ENCODE data around the gene TP53AIP1. TPM values are rescaled to one million over a fixed set of nuclear protein-coding genes. Genes with fewer than 3 reads are reported as not detected.

TP53AIP1 gene
- total RNA-seq, 3 donors from 2014 or later (not counting 1 experiment from before 2014, with no cell fraction given) = not detected

DNA sequence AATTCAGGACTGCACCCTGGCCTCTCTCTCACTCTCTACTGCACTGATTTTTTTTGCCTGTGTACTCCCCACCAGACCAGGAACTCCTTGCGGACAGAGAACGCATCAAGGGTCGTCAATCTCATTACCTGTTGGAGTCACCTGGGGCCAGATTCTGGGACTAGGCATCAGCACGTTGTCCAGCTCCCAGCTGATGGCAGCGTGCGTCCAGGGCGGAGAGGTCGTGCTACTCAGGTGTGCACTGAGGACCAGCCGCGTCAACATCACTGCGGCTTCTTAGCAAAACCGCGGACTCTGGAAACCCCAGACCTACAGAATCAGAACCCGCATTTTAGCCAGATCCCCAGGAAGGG, 38.4 kb downstream of the TP53AIP1 start:
- 70% methylated on average over 14 of the region's 14 CpGs for WGBS (ENCODE audit: insufficient coverage)
- Mint-ChIP-seq H3K27me3 (ENCODE audit: low read depth in 2 of 2) (peaks cover 56 to 78% of the 10 kb centered on the region in 2 donors), H3K4me3 (peak overlapping the region; percentile 36), H3K4me1 (peaks cover 8 to 27% of the 10 kb centered on the region in 2 donors), H3K27ac (no peak overlapping the region), H3K36me3 (no peaks in the 10 kb centered on the region), H3K9me3 (no peaks in the 10 kb centered on the region)
- peaks cover 31% of the 10 kb centered on the region for H3K4me1 ChIP-seq (ENCODE audit: control insufficient read depth, insufficient read depth, low read length)
- DNase-seq (no peak), ATAC-seq (no peak)
- TF ChIP-seq, protein P1, sequence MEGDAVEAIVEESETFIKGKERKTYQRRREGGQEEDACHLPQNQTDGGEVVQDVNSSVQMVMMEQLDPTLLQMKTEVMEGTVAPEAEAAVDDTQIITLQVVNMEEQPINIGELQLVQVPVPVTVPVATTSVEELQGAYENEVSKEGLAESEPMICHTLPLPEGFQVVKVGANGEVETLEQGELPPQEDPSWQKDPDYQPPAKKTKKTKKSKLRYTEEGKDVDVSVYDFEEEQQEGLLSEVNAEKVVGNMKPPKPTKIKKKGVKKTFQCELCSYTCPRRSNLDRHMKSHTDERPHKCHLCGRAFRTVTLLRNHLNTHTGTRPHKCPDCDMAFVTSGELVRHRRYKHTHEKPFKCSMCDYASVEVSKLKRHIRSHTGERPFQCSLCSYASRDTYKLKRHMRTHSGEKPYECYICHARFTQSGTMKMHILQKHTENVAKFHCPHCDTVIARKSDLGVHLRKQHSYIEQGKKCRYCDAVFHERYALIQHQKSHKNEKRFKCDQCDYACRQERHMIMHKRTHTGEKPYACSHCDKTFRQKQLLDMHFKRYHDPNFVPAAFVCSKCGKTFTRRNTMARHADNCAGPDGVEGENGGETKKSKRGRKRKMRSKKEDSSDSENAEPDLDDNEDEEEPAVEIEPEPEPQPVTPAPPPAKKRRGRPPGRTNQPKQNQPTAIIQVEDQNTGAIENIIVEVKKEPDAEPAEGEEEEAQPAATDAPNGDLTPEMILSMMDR (IDR thresholded peaks at IDR 0.05) = no peak
- H3K36me3 ChIP-seq (ENCODE audit: control insufficient read depth, insufficient read depth, low read length) = no peaks in the 10 kb centered on the region
- no peak overlapping the region for H3K4me3 ChIP-seq (ENCODE audit: low read length)
- H3K9me3 ChIP-seq (ENCODE audit: control insufficient read depth, insufficient read depth, low read length) = no peaks in the 10 kb centered on the region
- H3K27me3 ChIP-seq (ENCODE audit: control insufficient read depth, insufficient read depth, low read length) = peaks cover 30% of the 10 kb centered on the region
- H3K27ac ChIP-seq (ENCODE audit: low read length) = no peak overlapping the region
- intact Hi-C loops (cut with micrococcal nuclease) = no loop called here

DNA sequence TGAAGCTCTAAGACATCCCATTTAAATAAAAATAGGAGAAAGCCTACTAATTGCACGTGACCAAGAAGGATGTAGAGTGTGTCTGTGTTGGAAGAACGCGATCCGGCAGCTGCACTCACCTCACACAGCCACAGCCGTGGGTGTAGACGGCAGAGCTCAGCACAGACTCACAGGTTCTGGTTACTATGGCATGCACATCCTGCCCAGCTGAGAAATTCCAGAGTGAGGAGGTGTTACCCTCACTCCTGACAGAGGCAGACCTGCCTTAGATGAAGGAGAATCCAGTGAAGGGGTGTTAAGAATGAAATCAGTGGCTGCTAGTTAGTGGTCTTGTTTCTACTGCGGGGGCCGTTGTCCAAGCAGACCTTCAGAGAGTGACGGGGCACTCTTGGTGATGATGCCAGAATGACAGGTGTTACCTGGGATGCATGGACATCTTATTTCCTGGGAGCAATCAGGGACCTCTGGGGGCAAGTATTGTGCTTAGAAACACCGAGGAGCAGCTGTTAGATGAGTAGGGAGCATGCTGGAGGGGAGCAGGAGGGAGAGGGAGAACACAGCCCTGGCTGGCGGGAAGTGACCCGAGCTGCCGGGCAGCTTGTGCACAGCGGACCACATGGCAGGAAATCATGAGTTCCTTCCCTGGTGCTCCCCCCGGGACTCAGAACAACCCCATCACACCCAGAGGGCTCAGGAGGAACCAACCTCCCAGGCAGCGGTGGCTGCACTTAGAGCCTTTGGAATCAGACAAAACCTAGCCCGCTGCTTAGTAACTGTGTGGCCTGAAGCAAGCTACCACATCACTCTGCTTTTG, 39.2 kb downstream of the TP53AIP1 start:
- Mint-ChIP-seq H3K9me3 (no peaks in the 10 kb centered on the region), H3K4me3 (peak overlapping the region; percentile 36), H3K4me1 (peaks cover 8 to 27% of the 10 kb centered on the region in 2 donors), H3K27me3 (ENCODE audit: low read depth in 2 of 2) (peaks cover 58 to 78% of the 10 kb centered on the region in 2 donors), H3K27ac (no peak overlapping the region), H3K36me3 (no peaks in the 10 kb centered on the region)
- DNase-seq (no peak), ATAC-seq (no peak)
- no peak overlapping the region for H3K4me3 ChIP-seq (ENCODE audit: low read length)
- H3K36me3 ChIP-seq (ENCODE audit: control insufficient read depth, insufficient read depth, low read length) = no peaks in the 10 kb centered on the region
- TF ChIP-seq, protein P1 (IDR thresholded peaks at IDR 0.05) = no peak
- no peaks in the 10 kb centered on the region for H3K9me3 ChIP-seq (ENCODE audit: control insufficient read depth, insufficient read depth, low read length)
- 45% methylated on average over 16 of the region's 17 CpGs for WGBS (ENCODE audit: insufficient coverage)
- peaks cover 25% of the 10 kb centered on the region for H3K4me1 ChIP-seq (ENCODE audit: control insufficient read depth, insufficient read depth, low read length)
- intact Hi-C loops (cut with micrococcal nuclease) = no loop called here
- peaks cover 22% of the 10 kb centered on the region for H3K27me3 ChIP-seq (ENCODE audit: control insufficient read depth, insufficient read depth, low read length)
- H3K27ac ChIP-seq (ENCODE audit: low read length) = no peak overlapping the region

DNA sequence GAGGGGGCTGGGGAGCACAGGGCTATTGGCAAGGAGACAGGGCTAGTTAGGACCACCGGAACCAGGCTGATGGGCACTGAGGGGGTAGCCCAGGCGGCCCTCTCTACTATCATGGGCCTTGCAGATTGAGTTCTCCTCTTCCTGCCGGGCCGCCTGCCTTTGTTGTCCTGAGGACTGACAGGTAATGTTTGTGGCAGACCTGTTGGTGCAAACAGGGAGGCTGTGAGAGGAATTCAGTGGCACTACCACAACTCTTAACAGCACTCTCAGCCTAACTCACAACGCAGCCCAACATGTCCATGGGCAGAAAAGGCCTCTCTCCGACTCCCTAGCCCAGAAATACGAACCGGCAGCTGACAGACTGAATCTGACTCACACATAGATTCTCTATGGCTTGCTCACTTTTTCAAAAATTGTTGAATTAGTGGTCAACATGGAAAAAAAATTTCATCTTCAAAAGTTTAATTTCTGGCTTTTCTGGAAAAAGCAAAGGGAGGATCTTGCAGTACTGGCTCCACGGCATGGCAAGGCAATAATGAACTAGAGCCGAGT, 40.1 kb downstream of the TP53AIP1 start:
- TF ChIP-seq, protein P1 (IDR thresholded peaks at IDR 0.05) = no peak
- H3K27ac ChIP-seq (ENCODE audit: low read length) = no peak overlapping the region
- Mint-ChIP-seq H3K9me3 (no peaks in the 10 kb centered on the region), H3K36me3 (no peaks in the 10 kb centered on the region), H3K27ac (no peak overlapping the region), H3K4me1 (peaks cover 8 to 27% of the 10 kb centered on the region in 2 donors), H3K4me3 (no peak overlapping the region), H3K27me3 (ENCODE audit: low read depth in 2 of 2) (peaks cover 58 to 78% of the 10 kb centered on the region in 2 donors)
- H3K27me3 ChIP-seq (ENCODE audit: control insufficient read depth, insufficient read depth, low read length) = peaks cover 16% of the 10 kb centered on the region
- H3K4me3 ChIP-seq (ENCODE audit: low read length) = no peak overlapping the region
- no peaks in the 10 kb centered on the region for H3K9me3 ChIP-seq (ENCODE audit: control insufficient read depth, insufficient read depth, low read length)
- no peak for DNase-seq
- WGBS (ENCODE audit: insufficient coverage) = 96% methylated on average over 8 of the region's 10 CpGs
- H3K4me1 ChIP-seq (ENCODE audit: control insufficient read depth, insufficient read depth, low read length) = peaks cover 25% of the 10 kb centered on the region
- intact Hi-C loops (cut with micrococcal nuclease) = no loop called here
- no peaks in the 10 kb centered on the region for H3K36me3 ChIP-seq (ENCODE audit: control insufficient read depth, insufficient read depth, low read length)
- ATAC-seq = no peak
